Activated T-cell treated with anti-CD3 and anti-CD28 coated beads, Interleukin-2, amount 50 U/mL, for 4 hours (primary cell): ENCODE results near the gene LNX1. TPM values are rescaled to one million over a fixed set of nuclear protein-coding genes. Genes with fewer than 3 reads are reported as not detected.

ENCODE experiments used
- ATAC-seq, 2 donors: fragments of 200-7000 bp; cut with Tn5 transposase; one replicate each; pipeline ENCODE4 v1.10.0; 2021
- DNase-seq: peaks from one replicate; pipeline ENCODE4 v3.0.0-alpha.2; 2020
- H3K27me3 Mint-ChIP-seq: one replicate; pipeline ENCODE4 v1.8.0; 2021; ENCODE audit warnings: low read depth, mixed read lengths
- H3K36me3 Mint-ChIP-seq: one replicate; pipeline ENCODE4 v1.8.0; 2022; ENCODE audit warnings: mixed read lengths; ENCODE audit not compliant: insufficient read depth
- H3K4me1 Mint-ChIP-seq: one replicate; pipeline ENCODE4 v1.8.0; 2021; ENCODE audit warnings: low read depth, mixed read lengths
- H3K4me3 Mint-ChIP-seq: one replicate; pipeline ENCODE4 v1.8.0; 2021; ENCODE audit warnings: mild to moderate bottlenecking, moderate library complexity, mixed read lengths
- H3K9me3 Mint-ChIP-seq: one replicate; pipeline ENCODE4 v1.8.0; 2021; ENCODE audit warnings: mixed read lengths
- total RNA-seq, 3 donors: library from RNA; stranded (reverse); gene quantifications; one replicate each; pipeline ENCODE4 v1.2.1, GENCODE V29; 2021

Gene LNX1
- total RNA-seq, 3 donors from 2014 or later: 0.05 TPM; not detected in 2

GRCh38 chr4:53548662-53549061 lies 42.6 kb downstream of the LNX1 start:
- peaks cover 4% of the 10 kb centered on the region for H3K27me3 Mint-ChIP-seq
- no peak for ATAC-seq
- DNase-seq: no peak
- no peak overlapping the region for H3K4me3 Mint-ChIP-seq
- peaks cover 6% of the 10 kb centered on the region for H3K9me3 Mint-ChIP-seq
- no peaks in the 10 kb centered on the region for H3K36me3 Mint-ChIP-seq
- H3K4me1 Mint-ChIP-seq: no peaks in the 10 kb centered on the region

- Mint-ChIP-seq H3K27me3 (peaks cover 7% of the 10 kb centered on the region), H3K36me3 (no peaks in the 10 kb centered on the region), H3K4me1 (no peaks in the 10 kb centered on the region), H3K9me3 (peaks cover 6% of the 10 kb centered on the region), H3K4me3 (no peak overlapping the region)
- ATAC-seq (no peak), DNase-seq (no peak)
Observed at GRCh38 chr4:53547983-53548382, 43.3 kb downstream of the LNX1 start.

GRCh38 chr4:53545942-53546581 lies 45.2 kb downstream of the LNX1 start:
- Mint-ChIP-seq H3K9me3 (peaks cover 6% of the 10 kb centered on the region), H3K4me3 (no peak overlapping the region), H3K36me3 (no peaks in the 10 kb centered on the region), H3K27me3 (peaks cover 13% of the 10 kb centered on the region), H3K4me1 (no peaks in the 10 kb centered on the region)
- ATAC-seq (no peak), DNase-seq (no peak)

GRCh38 chr4:53545273-53545672 lies 46.0 kb downstream of the LNX1 start:
- ATAC-seq: no peak

GRCh38 chr4:53543561-53543960 lies 47.7 kb downstream of the LNX1 start:
- Mint-ChIP-seq H3K9me3 (peaks cover 2% of the 10 kb centered on the region), H3K4me3 (no peak overlapping the region), H3K36me3 (no peaks in the 10 kb centered on the region), H3K27me3 (peaks cover 15% of the 10 kb centered on the region), H3K4me1 (no peaks in the 10 kb centered on the region)
- no peak for DNase-seq
- no peak for ATAC-seq

More at GRCh38 chr4:53545273-53545672, 46.0 kb downstream of the LNX1 start:
- Mint-ChIP-seq H3K9me3 (peaks cover 6% of the 10 kb centered on the region), H3K36me3 (no peaks in the 10 kb centered on the region), H3K4me1 (no peaks in the 10 kb centered on the region), H3K27me3 (peaks cover 13% of the 10 kb centered on the region), H3K4me3 (no peak overlapping the region)
- DNase-seq: no peak

GRCh38 chr4:53541577-53542206 lies 49.6 kb downstream of the LNX1 start:
- no peak for DNase-seq
- Mint-ChIP-seq H3K4me1 (no peaks in the 10 kb centered on the region), H3K4me3 (no peak overlapping the region), H3K36me3 (no peaks in the 10 kb centered on the region), H3K9me3 (no peaks in the 10 kb centered on the region), H3K27me3 (peaks cover 25% of the 10 kb centered on the region)
- no peak for ATAC-seq

- Mint-ChIP-seq H3K9me3 (no peaks in the 10 kb centered on the region), H3K27me3 (peaks cover 31% of the 10 kb centered on the region), H3K4me3 (no peak overlapping the region), H3K4me1 (no peaks in the 10 kb centered on the region), H3K36me3 (no peaks in the 10 kb centered on the region)
- DNase-seq (no peak), ATAC-seq (no peak)
Observed at GRCh38 chr4:53538756-53539155, 52.5 kb downstream of the LNX1 start.

- Mint-ChIP-seq H3K4me1 (no peaks in the 10 kb centered on the region), H3K9me3 (no peaks in the 10 kb centered on the region), H3K36me3 (no peaks in the 10 kb centered on the region), H3K27me3 (peaks cover 27% of the 10 kb centered on the region), H3K4me3 (no peak overlapping the region)
- ATAC-seq: no peak
- no peak for DNase-seq
Observed at GRCh38 chr4:53537606-53538005, 53.7 kb downstream of the LNX1 start.

- no peak overlapping the region for H3K4me3 Mint-ChIP-seq
- H3K4me1 Mint-ChIP-seq: no peaks in the 10 kb centered on the region
- DNase-seq: no peak
- ATAC-seq: no peak
- H3K9me3 Mint-ChIP-seq: no peaks in the 10 kb centered on the region
- H3K36me3 Mint-ChIP-seq: no peaks in the 10 kb centered on the region
- H3K27me3 Mint-ChIP-seq: peaks cover 22% of the 10 kb centered on the region
Observed at GRCh38 chr4:53536328-53536727, 55.0 kb downstream of the LNX1 start.

GRCh38 chr4:53535567-53535966 lies 55.7 kb downstream of the LNX1 start:
- H3K27me3 Mint-ChIP-seq: peaks cover 22% of the 10 kb centered on the region
- H3K9me3 Mint-ChIP-seq: no peaks in the 10 kb centered on the region
- DNase-seq (no peak), ATAC-seq (no peak)
- no peaks in the 10 kb centered on the region for H3K36me3 Mint-ChIP-seq
- H3K4me3 Mint-ChIP-seq: no peak overlapping the region
- no peaks in the 10 kb centered on the region for H3K4me1 Mint-ChIP-seq

- no peaks in the 10 kb centered on the region for H3K9me3 Mint-ChIP-seq
- H3K4me1 Mint-ChIP-seq: no peaks in the 10 kb centered on the region
- ATAC-seq (no peak), DNase-seq (no peak)
- H3K36me3 Mint-ChIP-seq: no peaks in the 10 kb centered on the region
- no peak overlapping the region for H3K4me3 Mint-ChIP-seq
- peaks cover 22% of the 10 kb centered on the region for H3K27me3 Mint-ChIP-seq
Observed at GRCh38 chr4:53534684-53535083, 56.6 kb downstream of the LNX1 start.

- H3K4me1 Mint-ChIP-seq: no peaks in the 10 kb centered on the region
Observed at GRCh38 chr4:53532521-53532920, 58.8 kb downstream of the LNX1 start.

GRCh38 chr4:53531585-53532224 lies 59.6 kb downstream of the LNX1 start:
- DNase-seq (no peak), ATAC-seq (no peak)
- peaks cover 13% of the 10 kb centered on the region for H3K27me3 Mint-ChIP-seq
- H3K36me3 Mint-ChIP-seq: no peaks in the 10 kb centered on the region
- H3K9me3 Mint-ChIP-seq: no peaks in the 10 kb centered on the region
- no peak overlapping the region for H3K4me3 Mint-ChIP-seq
- H3K4me1 Mint-ChIP-seq: no peaks in the 10 kb centered on the region

More at GRCh38 chr4:53532521-53532920, 58.8 kb downstream of the LNX1 start:
- Mint-ChIP-seq H3K4me3 (no peak overlapping the region), H3K36me3 (no peaks in the 10 kb centered on the region), H3K27me3 (peaks cover 17% of the 10 kb centered on the region), H3K9me3 (no peaks in the 10 kb centered on the region)
- no peak for DNase-seq
- no peak for ATAC-seq

GRCh38 chr4:53529025-53529424 lies 62.3 kb downstream of the LNX1 start:
- H3K4me1 Mint-ChIP-seq: no peaks in the 10 kb centered on the region
- no peaks in the 10 kb centered on the region for H3K36me3 Mint-ChIP-seq
- ATAC-seq (no peak), DNase-seq (no peak)
- no peak overlapping the region for H3K4me3 Mint-ChIP-seq
- peaks cover 14% of the 10 kb centered on the region for H3K27me3 Mint-ChIP-seq
- H3K9me3 Mint-ChIP-seq: no peaks in the 10 kb centered on the region

GRCh38 chr4:53527930-53528329 lies 63.4 kb downstream of the LNX1 start:
- peaks cover 14% of the 10 kb centered on the region for H3K27me3 Mint-ChIP-seq
- H3K4me1 Mint-ChIP-seq: no peaks in the 10 kb centered on the region
- no peak for DNase-seq
- H3K4me3 Mint-ChIP-seq: no peak overlapping the region
- H3K36me3 Mint-ChIP-seq: no peaks in the 10 kb centered on the region
- ATAC-seq: no peak
- no peaks in the 10 kb centered on the region for H3K9me3 Mint-ChIP-seq
